ENCODE data around the gene FIGN. TPM values are rescaled to one million over a fixed set of nuclear protein-coding genes. Genes with fewer than 3 reads are reported as not detected.

The FIGN gene
- total and polyA plus RNA-seq, 9 of the 15 experiments (the other 6 are each of a cell fraction or from before 2014, with no cell fraction given) = 0.02 TPM; not detected in 8

- POLR2A ChIA-PET = no interaction called here
- TF ChIP-seq RBM15 (IDR thresholded peaks at IDR 0.05; ENCODE audit: insufficient read depth, low read length) (no peak), KDM1A (IDR thresholded peaks at IDR 0.05) (no peak), ZNF57 (CRISPR knock-in tag; IDR thresholded peaks at IDR 0.05) (no peak), ZNF212 (CRISPR knock-in tag; IDR thresholded peaks at IDR 0.05) (no peak), BRD4 (IDR thresholded peaks at IDR 0.05) (no peak), ETS2 (tag; IDR thresholded peaks at IDR 0.05; ENCODE audit: borderline replicate concordance, poor library complexity, severe bottlenecking) (no peak), SMARCA5 (IDR thresholded peaks at IDR 0.05) (no peak), L3MBTL2 (IDR thresholded peaks at IDR 0.05) (no peak), RB1 (IDR thresholded peaks at IDR 0.05; ENCODE audit: low read depth) (no peak), HOMEZ (CRISPR knock-in tag; IDR thresholded peaks at IDR 0.05) (no peak), CEBPB (tag; IDR thresholded peaks at IDR 0.05) (no peak)
- TF ChIP-seq, protein P1, sequence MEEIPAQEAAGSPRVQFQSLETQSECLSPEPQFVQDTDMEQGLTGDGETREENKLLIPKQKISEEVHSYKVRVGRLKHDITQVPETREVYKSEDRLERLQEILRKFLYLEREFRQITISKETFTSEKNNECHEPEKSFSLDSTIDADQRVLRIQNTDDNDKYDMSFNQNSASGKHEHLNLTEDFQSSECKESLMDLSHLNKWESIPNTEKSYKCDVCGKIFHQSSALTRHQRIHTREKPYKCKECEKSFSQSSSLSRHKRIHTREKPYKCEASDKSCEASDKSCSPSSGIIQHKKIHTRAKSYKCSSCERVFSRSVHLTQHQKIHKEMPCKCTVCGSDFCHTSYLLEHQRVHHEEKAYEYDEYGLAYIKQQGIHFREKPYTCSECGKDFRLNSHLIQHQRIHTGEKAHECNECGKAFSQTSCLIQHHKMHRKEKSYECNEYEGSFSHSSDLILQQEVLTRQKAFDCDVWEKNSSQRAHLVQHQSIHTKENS (CRISPR knock-in tag; IDR thresholded peaks at IDR 0.05) = no peak
- TF ChIP-seq, protein P2, sequence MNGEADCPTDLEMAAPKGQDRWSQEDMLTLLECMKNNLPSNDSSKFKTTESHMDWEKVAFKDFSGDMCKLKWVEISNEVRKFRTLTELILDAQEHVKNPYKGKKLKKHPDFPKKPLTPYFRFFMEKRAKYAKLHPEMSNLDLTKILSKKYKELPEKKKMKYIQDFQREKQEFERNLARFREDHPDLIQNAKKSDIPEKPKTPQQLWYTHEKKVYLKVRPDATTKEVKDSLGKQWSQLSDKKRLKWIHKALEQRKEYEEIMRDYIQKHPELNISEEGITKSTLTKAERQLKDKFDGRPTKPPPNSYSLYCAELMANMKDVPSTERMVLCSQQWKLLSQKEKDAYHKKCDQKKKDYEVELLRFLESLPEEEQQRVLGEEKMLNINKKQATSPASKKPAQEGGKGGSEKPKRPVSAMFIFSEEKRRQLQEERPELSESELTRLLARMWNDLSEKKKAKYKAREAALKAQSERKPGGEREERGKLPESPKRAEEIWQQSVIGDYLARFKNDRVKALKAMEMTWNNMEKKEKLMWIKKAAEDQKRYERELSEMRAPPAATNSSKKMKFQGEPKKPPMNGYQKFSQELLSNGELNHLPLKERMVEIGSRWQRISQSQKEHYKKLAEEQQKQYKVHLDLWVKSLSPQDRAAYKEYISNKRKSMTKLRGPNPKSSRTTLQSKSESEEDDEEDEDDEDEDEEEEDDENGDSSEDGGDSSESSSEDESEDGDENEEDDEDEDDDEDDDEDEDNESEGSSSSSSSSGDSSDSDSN (IDR thresholded peaks at IDR 0.05; ENCODE audit: borderline replicate concordance in 1 of 2, low read depth in 2 of 2, low read length in 2 of 2) = no peak
- TF ChIP-seq, protein P3, sequence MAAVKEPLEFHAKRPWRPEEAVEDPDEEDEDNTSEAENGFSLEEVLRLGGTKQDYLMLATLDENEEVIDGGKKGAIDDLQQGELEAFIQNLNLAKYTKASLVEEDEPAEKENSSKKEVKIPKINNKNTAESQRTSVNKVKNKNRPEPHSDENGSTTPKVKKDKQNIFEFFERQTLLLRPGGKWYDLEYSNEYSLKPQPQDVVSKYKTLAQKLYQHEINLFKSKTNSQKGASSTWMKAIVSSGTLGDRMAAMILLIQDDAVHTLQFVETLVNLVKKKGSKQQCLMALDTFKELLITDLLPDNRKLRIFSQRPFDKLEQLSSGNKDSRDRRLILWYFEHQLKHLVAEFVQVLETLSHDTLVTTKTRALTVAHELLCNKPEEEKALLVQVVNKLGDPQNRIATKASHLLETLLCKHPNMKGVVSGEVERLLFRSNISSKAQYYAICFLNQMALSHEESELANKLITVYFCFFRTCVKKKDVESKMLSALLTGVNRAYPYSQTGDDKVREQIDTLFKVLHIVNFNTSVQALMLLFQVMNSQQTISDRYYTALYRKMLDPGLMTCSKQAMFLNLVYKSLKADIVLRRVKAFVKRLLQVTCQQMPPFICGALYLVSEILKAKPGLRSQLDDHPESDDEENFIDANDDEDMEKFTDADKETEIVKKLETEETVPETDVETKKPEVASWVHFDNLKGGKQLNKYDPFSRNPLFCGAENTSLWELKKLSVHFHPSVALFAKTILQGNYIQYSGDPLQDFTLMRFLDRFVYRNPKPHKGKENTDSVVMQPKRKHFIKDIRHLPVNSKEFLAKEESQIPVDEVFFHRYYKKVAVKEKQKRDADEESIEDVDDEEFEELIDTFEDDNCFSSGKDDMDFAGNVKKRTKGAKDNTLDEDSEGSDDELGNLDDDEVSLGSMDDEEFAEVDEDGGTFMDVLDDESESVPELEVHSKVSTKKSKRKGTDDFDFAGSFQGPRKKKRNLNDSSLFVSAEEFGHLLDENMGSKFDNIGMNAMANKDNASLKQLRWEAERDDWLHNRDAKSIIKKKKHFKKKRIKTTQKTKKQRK (IDR thresholded peaks at IDR 0.05; ENCODE audit: borderline replicate concordance, low read depth, low read length) = no peak
- Histone ChIP-seq H3K9ac (ENCODE audit: insufficient read depth in 1 of 2, low read depth in 2 of 2, low read length in 2 of 2) (no peak overlapping the region), H3K4me3 (no peak overlapping the region), H3K9me1 (ENCODE audit: control insufficient read depth, insufficient read depth, low read length) (no peaks in the 10 kb centered on the region), H3K9me3 (replicated peaks; ENCODE audit: control insufficient read depth, insufficient read depth, low read depth, low read length) (no peaks in the 10 kb centered on the region; the same call in 1 of the 2 replicates), H3K27me3 (ENCODE audit: control insufficient read depth in 2 of 2, insufficient read depth in 2 of 2, low read length in 2 of 2) (no peaks in the 10 kb centered on the region), H3K36me3 (ENCODE audit: control insufficient read depth, insufficient read depth, low read length) (no peaks in the 10 kb centered on the region), H2AFZ (ENCODE audit: low read depth, low read length) (no peak overlapping the region), H4K20me1 (replicated peaks; ENCODE audit: control insufficient read depth, insufficient read depth, low read length) (no peaks in the 10 kb centered on the region), H3K27ac (ENCODE audit: extremely low read depth, low read depth, low read length) (no peak overlapping the region), H3K79me2 (ENCODE audit: control insufficient read depth, insufficient read depth, low read length) (no peaks in the 10 kb centered on the region), H3K4me2 (ENCODE audit: insufficient read depth, low read length) (no peak overlapping the region), H3K4me1 (replicated peaks in 1 of 2; ENCODE audit: control insufficient read depth in 2 of 2, insufficient read depth in 2 of 2, low read length in 2 of 2) (no peaks in the 10 kb centered on the region)
- CTCF ChIA-PET (ENCODE audit: low intra/inter-chr PET ratio) = no interaction called here
- no TSS peak for BruUV-seq (replicated peaks)
- DNase-seq (ENCODE audit: extremely low read depth in 1 of 4, low spot score in 3 of 4) = no peak
- in situ Hi-C loops (cut with MboI) (no loop called here), intact Hi-C loops (cut with micrococcal nuclease) (no loop called here)
- no peak for ATAC-seq
- FAIRE-seq = no peak
- WGBS (ENCODE audit: insufficient coverage, low coverage, missing lambda C conversion rate) = 4% methylated on average over 1 of the region's 1 CpG
These were observed 109.6 kb downstream of the FIGN start for GRCh38 chr2:163626208-163626607.

Data from K562 (cell line).